Esophagus squamous epithelium (tissue), 5 donors: ENCODE data around the gene TMEM223. TPM values are rescaled to one million over a fixed set of nuclear protein-coding genes. Genes with fewer than 3 reads are reported as not detected.

Experiments
- DNase-seq: peaks from one replicate; lab custom pipeline; 2025; lab: John Stamatoyannopoulos, UW
- H3K27ac ChIP-seq, 4 donors: fragments of 200-600 bp; sonication (generic); one replicate each; pipeline ENCODE4 v1.5.1; 2016 to 2019; ENCODE audit warnings: mild to moderate bottlenecking in 1 of 4
- H3K27me3 ChIP-seq, 4 donors: fragments of 200-600 bp; sonication (generic); 1 replicate in 3 of 4; 2 replicates in 1 of 4; pipeline versions ENCODE4 v1.5.1 to v1.6.0; 2017 to 2021; ENCODE audit warnings: antibody characterized with exemption in 1 of 4
- H3K36me3 ChIP-seq, 3 donors: fragments of 200-600 bp; sonication (generic); one replicate each; pipeline ENCODE4 v1.5.1; 2016 to 2019
- H3K4me1 ChIP-seq, 3 donors: fragments of 200-600 bp; sonication (generic); one replicate each; pipeline ENCODE4 v1.5.1; 2017 to 2019
- H3K4me3 ChIP-seq, 4 donors: fragments of 200-600 bp; sonication (generic); 1 replicate in 3 of 4; 2 replicates in 1 of 4; pipeline ENCODE4 v1.5.1; 2016 to 2019; ENCODE audit warnings: mild to moderate bottlenecking in 2 of 4, moderate library complexity in 1 of 4
- H3K9me3 ChIP-seq, 3 donors: fragments of 200-600 bp; sonication (generic); one replicate each; pipeline ENCODE4 v1.5.1; 2016 to 2019
- POLR2A ChIP-seq, 4 donors: fragments of 450-650 bp; IDR thresholded peaks; one replicate each; pipeline ENCODE4 v1.6.1; 2017; ENCODE audit warnings: antibody characterized with exemption in 4 of 4, mild to moderate bottlenecking in 4 of 4, moderate library complexity in 3 of 4
- WGBS, 2 donors: methylation state at CpG; one replicate each; pipeline ENCODE4 v1.1.5; 2018; 5-methylcytosine and 5-hydroxymethylcytosine counted together
- intact Hi-C: fragments of 100-400 bp; cut with DNase I; formaldehyde crosslinking; loops from one replicate; pipeline ENCODE4 v1.15.0; 2022
- total RNA-seq, 4 donors: library from RNA; depleted of rRNA; stranded (reverse); fragments of >200 nt; gene quantifications; one replicate each; pipeline ENCODE4 v1.1.0, GENCODE V29; 2016
- TF ChIP-seq, protein P1 (sequence below), 6 experiments: fragments of 450-650 bp in 4 of 6; fragments of 200-600 bp in 2 of 6; sonication (generic) in 2 of 6; IDR thresholded peaks; one replicate each; pipeline ENCODE4 v1.5.1; 2016 to 2019; ENCODE audit warnings: antibody characterized with exemption in 6 of 6, mild to moderate bottlenecking in 4 of 6, moderate library complexity in 4 of 6
- donor health status: DM: yes; HTN: yes; CAD: no.

The TMEM223 gene
- total RNA-seq, 4 donors from 2014 or later, result 13.2 to 28.4 (median 22.0) TPM

DNA sequence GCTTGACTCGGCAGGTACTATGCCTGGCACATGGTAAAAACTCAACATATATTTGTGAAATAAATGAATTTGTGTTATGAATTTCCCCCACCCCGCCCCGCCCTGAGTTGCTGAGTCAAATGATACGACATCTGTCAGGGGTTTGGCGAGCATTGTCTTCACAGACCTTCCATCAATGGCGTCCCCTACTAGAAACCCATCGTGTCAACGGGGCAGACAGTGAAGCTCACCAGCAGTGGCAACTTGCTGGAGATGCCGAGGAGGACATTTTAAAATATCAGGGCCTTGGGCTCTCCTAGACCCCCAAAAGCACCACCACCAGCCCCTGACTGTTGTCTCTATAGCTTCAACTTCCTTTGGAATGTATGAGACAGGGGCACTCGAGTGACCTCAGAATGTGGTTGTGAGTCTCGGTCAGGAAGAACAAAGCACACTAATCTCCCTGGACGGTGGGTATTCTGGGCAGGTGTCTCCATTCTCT lies 14.2 kb upstream of the TMEM223 start:
- no peak for DNase-seq
- intact Hi-C loops, result no loop called here
- H3K36me3 ChIP-seq, result peaks cover 15 to 37% (median 21%) of the 10 kb centered on the region in 3 donors
- H3K4me3 ChIP-seq, result peak overlapping the region; percentile 78 to 100 (median 90)
- 11 to 28% methylated on average over 5 to 9 of the region's 12 CpGs for WGBS, 2 donors
- no peaks in the 10 kb centered on the region for H3K27me3 ChIP-seq
- peaks cover 12 to 38% (median 26%) of the 10 kb centered on the region in 3 donors for H3K4me1 ChIP-seq
- H3K27ac ChIP-seq, result peak overlapping the region; percentile 89 to 96 (median 96)
- no peaks in the 10 kb centered on the region for H3K9me3 ChIP-seq
- no peak for TF ChIP-seq POLR2A (IDR thresholded peaks at IDR 0.05)
- TF ChIP-seq, protein P1, sequence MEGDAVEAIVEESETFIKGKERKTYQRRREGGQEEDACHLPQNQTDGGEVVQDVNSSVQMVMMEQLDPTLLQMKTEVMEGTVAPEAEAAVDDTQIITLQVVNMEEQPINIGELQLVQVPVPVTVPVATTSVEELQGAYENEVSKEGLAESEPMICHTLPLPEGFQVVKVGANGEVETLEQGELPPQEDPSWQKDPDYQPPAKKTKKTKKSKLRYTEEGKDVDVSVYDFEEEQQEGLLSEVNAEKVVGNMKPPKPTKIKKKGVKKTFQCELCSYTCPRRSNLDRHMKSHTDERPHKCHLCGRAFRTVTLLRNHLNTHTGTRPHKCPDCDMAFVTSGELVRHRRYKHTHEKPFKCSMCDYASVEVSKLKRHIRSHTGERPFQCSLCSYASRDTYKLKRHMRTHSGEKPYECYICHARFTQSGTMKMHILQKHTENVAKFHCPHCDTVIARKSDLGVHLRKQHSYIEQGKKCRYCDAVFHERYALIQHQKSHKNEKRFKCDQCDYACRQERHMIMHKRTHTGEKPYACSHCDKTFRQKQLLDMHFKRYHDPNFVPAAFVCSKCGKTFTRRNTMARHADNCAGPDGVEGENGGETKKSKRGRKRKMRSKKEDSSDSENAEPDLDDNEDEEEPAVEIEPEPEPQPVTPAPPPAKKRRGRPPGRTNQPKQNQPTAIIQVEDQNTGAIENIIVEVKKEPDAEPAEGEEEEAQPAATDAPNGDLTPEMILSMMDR (IDR thresholded peaks at IDR 0.05), result no peak

DNA sequence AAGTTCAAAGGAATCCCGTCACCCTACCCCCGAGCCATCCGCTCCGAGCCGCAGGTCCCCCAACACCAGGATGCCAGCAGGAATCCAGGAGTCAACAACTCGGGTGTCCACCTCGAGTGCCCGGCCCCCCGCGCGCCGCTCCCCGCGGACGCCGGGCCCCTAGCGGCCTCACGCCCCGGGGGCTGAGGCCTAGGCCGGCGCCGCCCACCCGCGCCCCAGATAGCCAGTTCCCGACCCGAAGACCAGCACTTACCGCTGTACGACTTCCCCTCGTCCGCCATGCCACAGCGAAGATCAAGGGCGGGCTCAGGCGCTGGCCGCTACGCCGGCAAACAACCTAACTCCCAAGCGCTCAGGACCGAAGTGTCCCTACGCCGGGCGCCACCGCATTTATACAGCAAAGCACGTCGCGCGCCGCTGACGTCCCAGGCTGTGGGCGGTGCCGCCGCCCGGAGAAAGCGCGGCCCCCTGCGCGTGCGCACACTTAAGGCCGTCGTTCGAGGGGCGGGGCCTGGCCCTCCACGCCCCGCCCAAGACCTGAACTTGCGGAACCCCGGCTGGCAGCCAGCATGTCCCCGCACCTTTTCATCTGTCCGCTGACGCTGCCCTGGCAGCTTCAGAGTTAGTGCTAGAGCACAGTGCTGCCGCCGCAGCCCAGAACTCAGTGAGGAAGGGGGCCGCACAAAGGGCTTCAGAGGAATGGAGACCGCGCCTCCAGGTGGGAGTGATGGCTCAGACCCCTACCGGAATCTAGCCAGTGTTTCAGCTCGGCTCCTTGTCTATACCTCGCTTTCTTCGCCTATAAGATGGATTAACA lies 13.5 kb upstream of the TMEM223 start, which contains the start of gene NXF1:
TSS of gene NXF1 (minus strand) at position 365 of the 817 bp plus-strand sequence. CDS start at position 281, 84 bp downstream.
- Histone ChIP-seq H3K36me3 (peaks cover 21 to 45% (median 27%) of the 10 kb centered on the region in 3 donors), H3K4me3 (peak within 1 kb of the TSS; percentile 78 to 100 (median 90)), H3K27ac (peak within 1 kb of the TSS; percentile 89 to 96 (median 96)), H3K27me3 (no peaks in the 10 kb centered on the region), H3K4me1 (peaks cover 12 to 38% (median 26%) of the 10 kb centered on the region in 3 donors), H3K9me3 (no peaks in the 10 kb centered on the region)
- TF ChIP-seq, protein P1 (IDR thresholded peaks at IDR 0.05), result peak in 3 of 6 experiments; percentile 35
- TF ChIP-seq POLR2A (IDR thresholded peaks at IDR 0.05), result peak; percentile 68 to 100 (median 98)
- intact Hi-C loops, result no loop called here
- DNase-seq, result peak; percentile 60
- WGBS, 2 donors, result 0% methylated on average over 8 to 9 of the region's 77 CpGs

DNA sequence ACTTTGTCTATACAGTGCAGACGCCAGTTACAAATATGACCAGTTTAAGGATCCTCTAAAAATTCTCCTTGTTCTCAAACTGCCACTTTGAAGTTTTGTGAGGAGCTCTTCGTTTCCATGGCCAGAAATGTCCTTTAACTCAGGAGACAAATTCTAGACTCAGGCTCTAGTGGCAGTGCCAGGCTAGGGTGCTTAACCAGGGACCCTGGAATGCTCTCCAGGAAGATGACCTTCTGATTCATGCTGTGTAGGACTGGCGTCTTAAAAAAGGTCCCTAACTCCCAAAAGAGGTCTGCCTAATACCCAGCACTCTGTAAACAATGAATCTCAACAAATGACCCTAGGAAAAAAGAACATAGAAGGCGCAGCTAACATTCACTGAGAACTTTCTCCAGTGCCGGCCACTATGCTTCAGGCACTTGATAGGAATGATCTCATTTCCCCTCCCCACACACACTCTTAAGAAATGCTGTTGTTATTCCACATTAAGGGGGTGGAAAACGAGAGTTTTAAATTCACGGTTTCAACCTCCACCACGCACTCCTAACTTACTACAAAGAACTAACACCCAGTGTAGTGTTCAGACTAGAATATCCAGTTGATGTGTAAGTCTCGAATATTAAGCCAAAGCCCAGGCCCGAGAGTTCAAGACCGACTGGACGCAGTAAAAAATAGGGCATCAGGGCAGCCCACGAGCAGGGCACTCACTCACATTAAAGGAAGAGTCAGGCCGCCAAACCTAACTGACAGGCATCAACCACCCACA lies 12.7 kb upstream of the TMEM223 start:
- peak overlapping the region; percentile 89 to 96 (median 96) for H3K27ac ChIP-seq
- no peaks in the 10 kb centered on the region for H3K9me3 ChIP-seq
- peak overlapping the region; percentile 78 to 100 (median 90) for H3K4me3 ChIP-seq
- peaks cover 28 to 53% (median 35%) of the 10 kb centered on the region in 3 donors for H3K36me3 ChIP-seq
- TF ChIP-seq, protein P1 (IDR thresholded peaks at IDR 0.05), result no peak
- TF ChIP-seq POLR2A (IDR thresholded peaks at IDR 0.05), result no peak
- DNase-seq, result no peak
- 0 to 5% methylated on average over 13 to 14 of the region's 14 CpGs for WGBS, 2 donors
- no peaks in the 10 kb centered on the region for H3K27me3 ChIP-seq
- intact Hi-C loops, result no loop called here
- H3K4me1 ChIP-seq, result peaks cover 12 to 38% (median 26%) of the 10 kb centered on the region in 3 donors

DNA sequence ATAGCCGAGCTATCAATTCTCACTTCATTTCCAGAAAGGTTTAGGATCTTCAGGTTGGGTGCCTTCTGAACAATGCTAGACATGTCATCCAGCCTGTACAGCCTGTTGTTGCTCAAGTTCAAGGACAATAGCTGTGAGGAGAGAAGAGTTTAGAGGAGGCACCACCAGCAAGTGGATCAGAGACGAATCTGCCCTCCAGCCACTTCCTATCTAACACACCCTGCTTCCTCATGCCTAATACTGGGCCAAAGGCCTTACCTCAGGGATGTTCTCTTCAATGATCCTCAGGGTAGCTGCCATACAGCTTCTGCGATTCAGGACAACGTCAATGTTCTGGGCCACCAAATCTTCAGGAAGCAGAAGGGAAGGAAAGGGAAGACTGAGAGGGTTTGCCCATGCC lies 9.3 kb upstream of the TMEM223 start:
- Histone ChIP-seq H3K27me3 (no peaks in the 10 kb centered on the region), H3K36me3 (peaks cover 47 to 79% (median 63%) of the 10 kb centered on the region in 3 donors), H3K4me3 (no peak overlapping the region), H3K27ac (no peak overlapping the region), H3K4me1 (peaks cover 7 to 25% (median 16%) of the 10 kb centered on the region in 3 donors), H3K9me3 (no peaks in the 10 kb centered on the region)
- TF ChIP-seq, protein P1 (IDR thresholded peaks at IDR 0.05), result no peak
- no peak for TF ChIP-seq POLR2A (IDR thresholded peaks at IDR 0.05)
- intact Hi-C loops, result no loop called here
- WGBS, 2 donors, result 67 to 78% methylated on average over 3 to 4 of the region's 4 CpGs
- DNase-seq, result no peak
